GM12872 (cell line): ENCODE results near the gene MAIP1.

Experiments used
- CTCF ChIP-seq: IDR thresholded peaks from 3 replicates; pipeline ENCODE4 v1.5.1; 2011; ENCODE audit warnings: low read depth, mild to moderate bottlenecking, low read length, moderate library complexity; ENCODE audit not compliant: insufficient read depth

Gene MAIP1

GRCh38 chr2:199982126-199982843 lies 26.9 kb downstream of the MAIP1 start:
- no peak for TF ChIP-seq CTCF

GRCh38 chr2:199983534-199983933 lies 28.2 kb downstream of the MAIP1 start:
- TF ChIP-seq CTCF = no peak

GRCh38 chr2:199984159-199984558 lies 28.8 kb downstream of the MAIP1 start:
- TF ChIP-seq CTCF = no peak

GRCh38 chr2:199984755-199985154 lies 29.4 kb downstream of the MAIP1 start:
- no peak for TF ChIP-seq CTCF

GRCh38 chr2:199985625-199986207 lies 30.3 kb downstream of the MAIP1 start:
- peak; percentile 75 for TF ChIP-seq CTCF

GRCh38 chr2:199987586-199987985 lies 32.2 kb downstream of the MAIP1 start:
- no peak for TF ChIP-seq CTCF

GRCh38 chr2:199988151-199988550 lies 32.8 kb downstream of the MAIP1 start:
- TF ChIP-seq CTCF = no peak
